Subcutaneous preadipocyte (primary cell): ENCODE results near the gene PCDH11X. TPM values are rescaled to one million over a fixed set of nuclear protein-coding genes. Genes with fewer than 3 reads are reported as not detected.

Experiments
- small RNA-seq: library from RNA; depleted of rRNA; stranded (forward); fragments of <200 nt; gene quantifications from one replicate; pipeline ENCODE3, GENCODE V24; 2012
- total RNA-seq: library from RNA; depleted of rRNA; stranded (reverse); fragments of >200 nt; gene quantifications from 2 replicates; pipeline ENCODE4 v1.2.3, GENCODE V29; 2012

The PCDH11X gene
- total RNA-seq = not detected in 2 replicates

GRCh38 chrX:91779135-91779534 is at the start of gene PCDH11X:
TSS of gene PCDH11X (plus strand) at chrX:91779375. CDS start at chrX:91835505, 56,130 bp downstream.

Small RNA genes lying within 50 kb of the gene (small RNA-seq; reads per million reads assigned to genes)
- not detected for gene RNU2-26P
